Right lobe of liver (tissue), 6 donors: ENCODE results near the gene PANX3. TPM values are rescaled to one million over a fixed set of nuclear protein-coding genes. Genes with fewer than 3 reads are reported as not detected.

Source experiments
- ATAC-seq, 4 donors: fragments of 200-7000 bp; cut with Tn5 transposase; one replicate each; pipeline ENCODE4 v1.9.1; 2020; ENCODE audit warnings: mild to moderate bottlenecking in 4 of 4, moderate library complexity in 4 of 4
- DNase-seq, 3 donors: peaks; one replicate each; pipeline ENCODE4 v3.0.0-alpha.2; 2020
- H3K27ac ChIP-seq, 3 donors: fragments of 200-600 bp; one replicate each; pipeline ENCODE4 v1.8.0; 2022
- H3K27me3 ChIP-seq, 2 donors: fragments of 200-600 bp; one replicate each; pipeline ENCODE4 v1.8.0; 2022
- H3K36me3 ChIP-seq, 4 donors: fragments of 200-600 bp; sonication (generic) in 1 of 4; one replicate each; pipeline versions ENCODE4 v1.5.1 to v1.8.0; 2017 to 2022; ENCODE audit warnings: control low read depth in 1 of 4
- H3K4me1 ChIP-seq, 4 donors: fragments of 200-600 bp; sonication (generic) in 1 of 4; one replicate each; pipeline versions ENCODE4 v1.5.1 to v1.8.0; 2017 to 2022; ENCODE audit warnings: control low read depth in 1 of 4
- H3K4me3 ChIP-seq, 3 donors: fragments of 200-600 bp; one replicate each; pipeline ENCODE4 v1.8.0; 2022
- H3K9me3 ChIP-seq, 4 donors: fragments of 200-600 bp; sonication (generic) in 1 of 4; one replicate each; pipeline versions ENCODE4 v1.5.1 to v1.8.0; 2017 to 2022; ENCODE audit warnings: control low read depth in 1 of 4
- CTCF ChIP-seq, 4 donors: fragments of 200-600 bp in 3 of 4; fragments of 450-650 bp in 1 of 4; IDR thresholded peaks; one replicate each; pipeline versions ENCODE4 v1.5.1 to v1.8.0; 2016 to 2022; ENCODE audit warnings: antibody characterized with exemption in 4 of 4, mild to moderate bottlenecking in 2 of 4
- POLR2A ChIP-seq: fragments of 450-650 bp; IDR thresholded peaks from one replicate; pipeline ENCODE4 v1.6.1; 2017; ENCODE audit warnings: antibody characterized with exemption, mild to moderate bottlenecking
- WGBS: methylation state at CpG from one replicate; pipeline ENCODE4 v1.1.6; 2018; ENCODE audit warnings: low coverage, low lambda C conversion rate; ENCODE audit not compliant: insufficient coverage; ENCODE audit errors: missing lambda C conversion rate; 5-methylcytosine and 5-hydroxymethylcytosine counted together
- intact Hi-C, 2 donors: fragments of 100-400 bp; cut with DNase I; formaldehyde crosslinking; loops; one replicate each; pipeline versions ENCODE4 v1.11.2 to v1.14.1; 2022
- total RNA-seq, 6 experiments: library from RNA; depleted of rRNA in 2 of 6; stranded (reverse); fragments of >200 nt in 2 of 6; fragmentation: NEBNext Ultra II Directional in 3 of 6; extraction: Animal tissue kit (Norgen Biotek cat#: 25700) in 3 of 6; gene quantifications; one replicate each; pipeline versions ENCODE4 v1.1.0 to v1.2.4, GENCODE V29; 2016 to 2023
- donor health status: DM: no; HTN: yes; CAD: no.
- donor health status: DM: no; HTN: no; CAD: no.
- donor health status: DM: no; HTN: no; CAD: no.
- donor health status: DM: no; HTN: yes; CAD: no.
- donor health status: DM: no; HTN: yes; CAD: no.

Gene PANX3
- total RNA-seq, 6 experiments from 2014 or later = not detected

DNA sequence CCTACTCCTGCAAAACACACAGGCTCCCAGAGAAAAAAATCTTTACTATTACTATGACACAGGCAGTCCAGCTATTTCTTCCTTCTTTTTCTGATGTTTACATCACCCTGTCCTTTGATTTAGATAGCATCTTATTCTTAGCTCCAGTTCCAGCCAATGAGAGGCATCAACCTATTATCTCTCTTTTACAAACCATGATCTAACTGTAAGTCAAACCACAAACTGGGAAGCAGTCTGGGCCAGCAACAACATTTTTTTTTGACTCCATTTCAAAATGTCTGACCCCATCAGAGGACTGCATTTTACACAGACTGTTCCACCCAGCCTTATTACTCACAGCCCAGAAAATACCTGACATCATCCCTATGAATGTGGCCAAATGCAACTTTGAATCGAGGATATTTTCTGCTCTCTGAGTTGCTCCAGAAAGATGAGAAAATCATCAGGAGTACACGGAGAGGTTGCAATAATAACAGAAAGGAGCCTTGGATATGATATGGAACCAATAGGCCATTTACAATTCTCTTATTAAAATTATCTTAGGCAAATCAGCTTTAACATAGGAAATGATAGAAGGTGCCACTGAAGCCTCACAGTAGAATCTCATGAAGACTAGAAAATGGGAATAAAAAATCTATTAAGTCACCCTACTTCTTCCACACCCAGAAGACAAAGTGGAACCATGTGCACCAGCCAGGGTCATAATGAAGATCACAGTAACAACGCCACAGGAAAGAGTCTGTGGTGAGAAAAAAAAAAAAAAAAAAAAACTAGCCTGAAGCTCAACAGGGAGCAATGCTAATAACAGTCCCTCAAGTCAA lies 32.6 kb downstream of the PANX3 start:
- no peaks in the 10 kb centered on the region for H3K27me3 ChIP-seq
- 23% methylated on average over 3 of the region's 3 CpGs for WGBS
- H3K27ac ChIP-seq = no peak overlapping the region
- no peak overlapping the region for H3K4me3 ChIP-seq
- no peaks in the 10 kb centered on the region for H3K9me3 ChIP-seq
- H3K36me3 ChIP-seq = peaks cover 0 to 3% (median 0%) of the 10 kb centered on the region in 4 donors
- intact Hi-C loops = loop anchor here in 1 of 2 donors (10.0 kb wide), 1 partner anchor 221 kb away; the partner anchor contains the start of gene ROBO3
- no peak for DNase-seq
- ATAC-seq = no peak
- no peak for TF ChIP-seq CTCF (IDR thresholded peaks at IDR 0.05)
- TF ChIP-seq POLR2A = no peak
- peaks cover 0 to 4% (median 0%) of the 10 kb centered on the region in 4 donors for H3K4me1 ChIP-seq

DNA sequence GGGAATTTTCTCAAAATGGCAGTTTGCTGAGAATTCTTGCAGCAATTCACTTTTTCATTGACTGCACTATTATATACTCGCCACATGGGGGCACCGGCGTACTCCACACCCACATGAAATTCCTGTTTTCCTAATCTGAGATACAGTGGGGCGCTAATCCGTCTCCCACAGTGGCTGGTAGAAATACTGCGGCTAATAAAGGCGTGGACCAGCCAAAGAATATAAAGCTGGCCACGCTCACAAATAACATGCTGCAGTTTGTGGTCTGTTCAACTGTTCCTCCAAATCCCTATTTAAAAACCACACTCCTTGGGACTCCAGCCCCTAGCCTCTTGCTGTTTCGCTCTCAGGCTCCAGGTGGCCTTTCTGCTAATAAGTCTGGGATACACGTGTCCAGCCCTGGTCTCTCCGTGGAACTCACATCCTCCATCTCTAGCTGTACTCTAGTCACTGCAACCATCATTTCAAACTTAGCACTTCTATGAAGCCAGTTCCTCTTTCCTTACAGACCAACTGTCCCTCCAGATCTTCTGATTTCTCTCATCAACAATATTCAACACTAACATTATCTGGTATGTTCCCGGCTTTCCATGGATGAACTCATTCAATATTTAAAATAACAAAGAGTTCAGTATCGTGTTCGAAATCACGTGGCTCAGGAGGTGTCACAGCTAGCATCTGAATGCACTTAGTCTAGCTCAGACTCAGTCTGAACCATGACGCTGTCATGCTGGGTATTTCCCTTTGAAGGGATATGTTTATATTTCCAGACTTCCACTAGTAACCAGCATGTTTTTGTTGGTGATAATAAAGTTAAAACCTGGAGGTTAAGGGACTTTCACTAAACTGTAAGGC lies 33.4 kb downstream of the PANX3 start:
- H3K27me3 ChIP-seq = no peaks in the 10 kb centered on the region
- peaks cover 0 to 4% (median 0%) of the 10 kb centered on the region in 4 donors for H3K4me1 ChIP-seq
- H3K27ac ChIP-seq = no peak overlapping the region
- DNase-seq = peak in 2 of 3 donors; percentile 37 to 50
- H3K4me3 ChIP-seq = peak overlapping the region in 1 of 3 donors; percentile 23
- 20% methylated on average over 16 of the region's 16 CpGs for WGBS
- H3K36me3 ChIP-seq = no peaks in the 10 kb centered on the region
- peak; percentile 96 to 99 (median 98) for ATAC-seq
- TF ChIP-seq CTCF (IDR thresholded peaks at IDR 0.05) = peak; percentile 69 to 83 (median 75)
- TF ChIP-seq POLR2A = no peak
- intact Hi-C loops = loop anchor here in 1 of 2 donors (10.0 kb wide), 1 partner anchor 220 kb away; the partner anchor contains the start of gene ROBO3
- no peaks in the 10 kb centered on the region for H3K9me3 ChIP-seq

GRCh38 chr11:124646148-124646547 lies 34.9 kb downstream of the PANX3 start:
- no peak for DNase-seq
- ATAC-seq = no peak
- Histone ChIP-seq H3K27me3 (no peaks in the 10 kb centered on the region), H3K9me3 (no peaks in the 10 kb centered on the region), H3K36me3 (no peaks in the 10 kb centered on the region), H3K4me3 (no peak overlapping the region), H3K27ac (no peak overlapping the region), H3K4me1 (peaks cover 0 to 4% (median 0%) of the 10 kb centered on the region in 4 donors)
- intact Hi-C loops = loop anchor here in 1 of 2 donors (10.0 kb wide), 1 partner anchor 219 kb away; the partner anchor contains the start of gene ROBO3
- TF ChIP-seq POLR2A (no peak), CTCF (IDR thresholded peaks at IDR 0.05) (no peak)
- 93% methylated on average over 3 of the region's 3 CpGs for WGBS

DNA sequence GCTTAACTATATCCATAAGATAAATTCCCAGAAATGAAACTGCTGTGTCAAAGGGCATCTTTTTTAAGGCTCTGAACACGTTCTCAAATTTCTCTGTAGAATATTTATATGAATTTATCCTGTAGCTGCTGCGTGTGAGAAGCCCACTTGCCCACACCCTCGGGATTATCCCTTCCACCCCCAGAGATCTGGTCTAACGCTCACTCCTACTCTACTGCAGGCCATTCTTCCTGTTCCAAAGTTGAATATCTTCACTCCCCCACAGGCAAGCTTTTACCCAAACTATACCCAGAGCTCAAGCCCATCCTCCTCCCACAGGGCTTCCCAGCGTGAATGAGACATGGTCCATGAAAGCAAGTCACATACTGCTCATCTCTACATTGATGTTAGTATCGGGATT lies 37.4 kb downstream of the PANX3 start:
- Histone ChIP-seq H3K4me1 (peaks cover 0 to 4% (median 0%) of the 10 kb centered on the region in 4 donors), H3K27ac (no peak overlapping the region), H3K9me3 (no peaks in the 10 kb centered on the region), H3K36me3 (no peaks in the 10 kb centered on the region), H3K27me3 (no peaks in the 10 kb centered on the region), H3K4me3 (no peak overlapping the region)
- no peak for ATAC-seq
- DNase-seq = no peak
- intact Hi-C loops = loop anchor here in 1 of 2 donors (10.0 kb wide), 1 partner anchor 216 kb away; the partner anchor contains the start of gene ROBO3
- WGBS = 71% methylated on average over 6 of the region's 6 CpGs
- no peak for TF ChIP-seq POLR2A
- TF ChIP-seq CTCF (IDR thresholded peaks at IDR 0.05) = no peak
